K562 (cell line): ENCODE measurements around the gene FUZ. TPM values are rescaled to one million over a fixed set of nuclear protein-coding genes. Genes with fewer than 3 reads are reported as not detected.

Experiments used
- ATAC-seq: fragments of 200-7000 bp; cut with Tn5 transposase; 3 replicates; pipeline ENCODE4 v1.9.1; 2020; ENCODE audit warnings: moderate library complexity
- BruUV-seq: library from RNA; stranded (reverse); fragments of 400-500 nt; replicated peaks from 2 replicates; lab custom pipeline; 2021; lab: Mats Ljungman, UMichigan
- CTCF ChIA-PET: fragments of 300-600 bp; formaldehyde crosslinking; extraction: SDS; loops from one replicate; lab custom pipeline; 2021; ENCODE audit warnings: low intra/inter-chr PET ratio; lab: Yijun Ruan, JAX
- POLR2A ChIA-PET: fragments of 300-600, 350-650 bp; sonication (Branson Sonifier 250); formaldehyde crosslinking; extraction: SDS; loops from one replicate; lab custom pipeline; 2021; ENCODE audit warnings: antibody characterized with exemption, inconsistent platforms; lab: Yijun Ruan, JAX
- DNase-seq, 4 experiments: peaks; one replicate each; pipeline versions ENCODE4 v3.0.0 to v3.0.0-alpha.2; 2011 to 2018; ENCODE audit warnings: low spot score in 3 of 4, mixed read lengths in 3 of 4; ENCODE audit errors: extremely low read depth in 1 of 4
- FAIRE-seq: peaks from 2 replicates; lab custom pipeline; 2011; peaks lifted over from hg19 to GRCh38; lab: Jason Lieb, UNC
- H2AFZ ChIP-seq: 2 replicates; pipeline ENCODE4 v1.6.0; 2011; ENCODE audit warnings: low read depth, low read length, control low read depth, inconsistent platforms
- H3K27ac ChIP-seq: fragments of 200-600 bp; 3 replicates; pipeline ENCODE4 v1.8.0; 2011; ENCODE audit warnings: low read depth, mild to moderate bottlenecking, control low read depth, inconsistent platforms, low read length, moderate library complexity, mixed read lengths; ENCODE audit errors: extremely low read depth
- H3K27me3 ChIP-seq, 2 experiments: fragments of 300-600 bp in 1 of 2; 2 replicates in 1 of 2; 3 replicates in 1 of 2; pipeline versions ENCODE4 v1.6.0 to v1.8.0; 2011; ENCODE audit warnings: inconsistent platforms in 2 of 2, low read length in 2 of 2, mild to moderate bottlenecking in 1 of 2, mixed read lengths in 1 of 2, moderate library complexity in 1 of 2; ENCODE audit not compliant: control insufficient read depth in 2 of 2, insufficient read depth in 2 of 2
- H3K36me3 ChIP-seq: fragments of 300-600 bp; 3 replicates; pipeline ENCODE4 v1.8.0; 2011; ENCODE audit warnings: mild to moderate bottlenecking, low read length, inconsistent platforms; ENCODE audit not compliant: control insufficient read depth, insufficient read depth
- H3K4me1 ChIP-seq, 2 experiments: fragments of 200-600 bp in 1 of 2; replicated peaks in 1 of 2; 2 replicates in 1 of 2; 3 replicates in 1 of 2; pipeline versions ENCODE4 v1.5.1 to v1.8.0; 2011; ENCODE audit warnings: inconsistent platforms in 2 of 2, low read length in 2 of 2, mild to moderate bottlenecking in 1 of 2, mixed read lengths in 1 of 2, moderate library complexity in 1 of 2; ENCODE audit not compliant: control insufficient read depth in 2 of 2, insufficient read depth in 2 of 2
- H3K4me2 ChIP-seq: 2 replicates; pipeline ENCODE4 v1.6.1; 2011; ENCODE audit warnings: low read length, control low read depth, inconsistent platforms, mixed read lengths; ENCODE audit not compliant: insufficient read depth
- H3K4me3 ChIP-seq: fragments of 200-600 bp; sonication (generic), shearing (Covaris generic); 2 replicates; pipeline ENCODE4 v1.5.1; 2016; ENCODE audit warnings: control low read depth, inconsistent platforms
- H3K79me2 ChIP-seq: fragments of 200-600 bp; 3 replicates; pipeline ENCODE4 v1.8.0; 2011; ENCODE audit warnings: low read length, inconsistent platforms; ENCODE audit not compliant: control insufficient read depth, insufficient read depth
- H3K9ac ChIP-seq, 2 experiments: 2 replicates each; pipeline versions ENCODE4 v1.6.0 to v1.6.1; 2011; ENCODE audit warnings: low read depth in 2 of 2, low read length in 2 of 2, control low read depth in 1 of 2, inconsistent platforms in 1 of 2, mild to moderate bottlenecking in 1 of 2, mixed read lengths in 1 of 2; ENCODE audit not compliant: insufficient read depth in 1 of 2
- H3K9me1 ChIP-seq: one replicate; pipeline ENCODE4 v1.6.0; 2011; ENCODE audit warnings: inconsistent platforms, mild to moderate bottlenecking, low read length, moderate library complexity; ENCODE audit not compliant: control insufficient read depth, insufficient read depth
- H3K9me3 ChIP-seq: replicated peaks from 2 replicates; pipeline ENCODE4 v1.5.1; 2011; ENCODE audit warnings: low read depth, low read length, inconsistent platforms; ENCODE audit not compliant: control insufficient read depth, insufficient read depth
- H4K20me1 ChIP-seq: replicated peaks from 2 replicates; pipeline ENCODE4 v1.6.1; 2011; ENCODE audit warnings: low read length, inconsistent platforms, mixed read lengths; ENCODE audit not compliant: control insufficient read depth, insufficient read depth
- CHAMP1 ChIP-seq: fragments of 450-650 bp; IDR thresholded peaks from 2 replicates; pipeline ENCODE4 v1.6.1; 2016; ENCODE audit warnings: mild to moderate bottlenecking
- CLOCK ChIP-seq: fragments of 250-450 bp; sonication (Bioruptor Pico); IDR thresholded peaks from 2 replicates; pipeline ENCODE4 v1.4.0; 2020; ENCODE audit warnings: mild to moderate bottlenecking, moderate library complexity, borderline replicate concordance
- CREBBP ChIP-seq: IDR thresholded peaks from one replicate; pipeline ENCODE4 v1.6.1; 2012; ENCODE audit warnings: low read depth, mild to moderate bottlenecking, control low read depth, inconsistent platforms, low read length
- CTBP1 ChIP-seq: fragments of 450-650 bp; IDR thresholded peaks from 2 replicates; pipeline ENCODE4 v1.6.1; 2016; ENCODE audit warnings: borderline replicate concordance
- DMBX1 ChIP-seq: fragments of 250-450 bp; sonication (Bioruptor Pico); IDR thresholded peaks from 2 replicates; pipeline ENCODE4 v1.8.0; 2022; ENCODE audit warnings: inconsistent platforms, mild to moderate bottlenecking, moderate library complexity, borderline replicate concordance
- HDAC8 ChIP-seq: fragments of 450-650 bp; IDR thresholded peaks from 2 replicates; pipeline ENCODE4 v1.6.1; 2016; ENCODE audit warnings: mild to moderate bottlenecking, missing genetic modification characterization, moderate library complexity, missing compliant biosample characterization
- HMG20A ChIP-seq: fragments of 450-650 bp; formaldehyde crosslinking; conservative IDR thresholded peaks from 2 replicates; pipeline ENCODE4 v1.4.0; 2020; ENCODE audit warnings: mild to moderate bottlenecking, mixed read lengths
- JUNB ChIP-seq: fragments of 450-650 bp; formaldehyde crosslinking; conservative IDR thresholded peaks from 2 replicates; pipeline ENCODE4 v1.4.0; 2020; ENCODE audit warnings: mild to moderate bottlenecking
- KLF1 ChIP-seq: fragments of 450-650 bp; IDR thresholded peaks from 2 replicates; pipeline ENCODE4 v1.6.1; 2016; ENCODE audit warnings: missing genetic modification characterization, missing compliant biosample characterization
- MTA3 ChIP-seq: fragments of 450-650 bp; formaldehyde crosslinking; IDR thresholded peaks from 2 replicates; pipeline ENCODE4 v1.6.1; 2017; ENCODE audit warnings: mild to moderate bottlenecking, borderline replicate concordance
- ZNF282 ChIP-seq: sonication (generic); formaldehyde crosslinking; IDR thresholded peaks from 2 replicates; pipeline ENCODE4 v1.8.1; 2023; ENCODE audit warnings: missing genetic modification reagents
- ZNF436 ChIP-seq: fragments of 250-450, 450-650 bp; sonication (Bioruptor Pico); formaldehyde crosslinking; IDR thresholded peaks from 2 replicates; pipeline ENCODE4 v1.7.0; 2020; ENCODE audit warnings: mild to moderate bottlenecking
- WGBS: fragments of 100-300 bp; shearing (Covaris generic); methylation state at CpG from one replicate; pipeline ENCODE4 v1.1.6; 2016; ENCODE audit warnings: low coverage, mixed read lengths; ENCODE audit not compliant: insufficient coverage; ENCODE audit errors: missing lambda C conversion rate; 5-methylcytosine and 5-hydroxymethylcytosine counted together
- in situ Hi-C: fragments of 300-500 bp; cut with MboI; formaldehyde crosslinking; loops from 4 replicates; pipeline ENCODE4 v1.15.0; 2018; ENCODE audit warnings: inconsistent platforms, mixed read lengths
- intact Hi-C: fragments of 100-400 bp; cut with micrococcal nuclease; formaldehyde crosslinking; loops from 2 replicates; pipeline ENCODE4 v1.14.2; 2022
- polyA plus RNA-seq, 8 experiments: library from polyadenylated mRNA; depleted of rRNA in 4 of 8; stranded (reverse) in 5 of 8; unstranded in 3 of 8; fragments of >200 nt; fragmentation: Nextera tagmentation in 2 of 8; fragmentation: Illumina TruSeq in 1 of 8; extraction: Ambion mirVana in 2 of 8; extraction: Trizol in 1 of 8; gene quantifications; 2 replicates each; pipeline versions ENCODE4 v1.2.1 to v1.2.3, GENCODE V29; 2011 to 2014; ENCODE audit warnings: inconsistent platforms in 1 of 8, missing spikeins in 1 of 8
- total RNA-seq, 7 experiments: library from RNA; depleted of rRNA in 6 of 7; stranded (reverse); fragments of >200 nt in 6 of 7; fragmentation: Illumina TruSeq in 2 of 7; extraction: Trizol in 2 of 7; gene quantifications; 2 replicates each; pipeline versions ENCODE4 v1.2.1 to v1.2.3, GENCODE V29; 2011 to 2021; ENCODE audit warnings: low replicate concordance in 1 of 7

Gene FUZ
- total and polyA plus RNA-seq, 9 of the 15 experiments (the other 6 are each of a cell fraction or from before 2014, with no cell fraction given): 0.17 to 7.6 (median 3.6) TPM; not detected in 1

GRCh38 chr19:49802836-49803528, 10.1 kb downstream of the FUZ start:
- 95% methylated on average over 22 of the region's 24 CpGs for WGBS
- in situ Hi-C loops: no loop called here

More at GRCh38 chr19:49802836-49803528, 10.1 kb downstream of the FUZ start:
- Histone ChIP-seq H3K9ac (peak overlapping the region in 1 of 2 experiments; percentile 36; a peak in 1 of 4 replicates), H2AFZ (no peak overlapping the region), H3K9me3 (no peaks in the 10 kb centered on the region), H3K4me1 (peaks cover 11 to 64% of the 10 kb centered on the region in 2 experiments; a peak in 4 of 5 replicates), H3K27me3 (no peaks in the 10 kb centered on the region), H4K20me1 (peaks cover 5% of the 10 kb centered on the region), H3K79me2 (no peaks in the 10 kb centered on the region), H3K9me1 (no peaks in the 10 kb centered on the region), H3K4me3 (no peak overlapping the region), H3K36me3 (peaks cover 95% of the 10 kb centered on the region), H3K4me2 (no peak overlapping the region), H3K27ac (no peak overlapping the region)
- FAIRE-seq (no peak), DNase-seq (no peak), ATAC-seq (no peak)
- ChIA-PET POLR2A (interaction anchor here (0.6 kb wide), 1 partner anchor 9 kb away, joined by 3 read pairs; no protein-coding TSS in a partner anchor), CTCF (no interaction called here)
- no TSS peak for BruUV-seq
- intact Hi-C loops: no loop called here
- TF ChIP-seq CLOCK (CRISPR knock-in tag) (no peak), JUNB (no peak), ZNF282 (CRISPR knock-in tag) (no peak), CHAMP1 (no peak), HDAC8 (tag) (no peak), CTBP1 (no peak), MTA3 (no peak), DMBX1 (no peak), ZNF436 (CRISPR knock-in tag) (no peak), CREBBP (no peak), KLF1 (tag) (no peak), HMG20A (CRISPR knock-in tag) (no peak)
